Thoracic aorta (tissue), 2 donors: Measurements from ENCODE around the gene NCOA7. TPM values are rescaled to one million over a fixed set of nuclear protein-coding genes. Genes with fewer than 3 reads are reported as not detected.

ENCODE experiments used
- ATAC-seq: fragments of 150-250 bp; one replicate; pipeline ENCODE4 v1.8.0; 2017; ENCODE audit warnings: low read depth; ENCODE audit not compliant: insufficient number of reproducible peaks, low FRiP score
- DNase-seq: peaks from one replicate; pipeline ENCODE4 v3.0.0-alpha.2; 2020; ENCODE audit warnings: low spot score
- H3K27ac ChIP-seq, 2 donors: fragments of 200-600 bp; sonication (generic); 1 replicate in 1 of 2; 2 replicates in 1 of 2; pipeline ENCODE4 v1.5.1; 2016; ENCODE audit warnings: mild to moderate bottlenecking in 2 of 2, moderate library complexity in 2 of 2
- H3K27me3 ChIP-seq: fragments of 200-600 bp; sonication (generic); replicated peaks from 2 replicates; pipeline ENCODE4 v1.6.0; 2016; ENCODE audit warnings: mild to moderate bottlenecking; ENCODE audit not compliant: insufficient read depth
- H3K36me3 ChIP-seq: fragments of 200-600 bp; sonication (generic); one replicate; pipeline ENCODE4 v1.5.1; 2016
- H3K4me1 ChIP-seq, 2 donors: fragments of 200-600 bp; sonication (generic); 1 replicate in 1 of 2; 2 replicates in 1 of 2; pipeline versions ENCODE4 v1.5.1 to v1.6.0; 2016; ENCODE audit warnings: low read depth in 2 of 2, mild to moderate bottlenecking in 1 of 2; ENCODE audit not compliant: control insufficient read depth in 1 of 2
- H3K4me3 ChIP-seq: fragments of 200-600 bp; sonication (generic); 2 replicates; pipeline ENCODE4 v1.5.1; 2016; ENCODE audit warnings: mild to moderate bottlenecking
- H3K9me3 ChIP-seq: fragments of 200-600 bp; sonication (generic); 2 replicates; pipeline ENCODE4 v1.5.1; 2016
- CTCF ChIP-seq: fragments of 200-600 bp; sonication (generic); IDR thresholded peaks from one replicate; pipeline ENCODE4 v1.5.1; 2019; ENCODE audit warnings: antibody characterized with exemption
- total RNA-seq, 2 donors: library from RNA; depleted of rRNA; stranded (reverse); fragments of >200 nt; gene quantifications; one replicate each; pipeline versions ENCODE4 v1.1.0 to v1.2.3, GENCODE V29; 2016

Gene NCOA7
- total RNA-seq, 2 donors from 2014 or later: 29.6 to 87.1 TPM

- Histone ChIP-seq H3K4me1 (peaks cover 0 to 4% of the 10 kb centered on the region in 2 donors), H3K27me3 (no peaks in the 10 kb centered on the region), H3K4me3 (no peak overlapping the region), H3K27ac (no peak overlapping the region), H3K9me3 (no peaks in the 10 kb centered on the region), H3K36me3 (no peaks in the 10 kb centered on the region)
- no peak for TF ChIP-seq CTCF
- ATAC-seq: no peak
- no peak for DNase-seq
Measured at GRCh38 chr6:125913864-125914351, 123.1 kb downstream of the NCOA7 start.

GRCh38 chr6:125918230-125918629 lies 127.5 kb downstream of the NCOA7 start:
- Histone ChIP-seq H3K36me3 (peaks cover 23% of the 10 kb centered on the region), H3K4me3 (no peak overlapping the region), H3K4me1 (peaks cover 3 to 4% of the 10 kb centered on the region in 2 donors), H3K9me3 (no peaks in the 10 kb centered on the region), H3K27ac (peak overlapping the region; percentile 62 to 66), H3K27me3 (no peaks in the 10 kb centered on the region)
- TF ChIP-seq CTCF: no peak
- ATAC-seq (no peak), DNase-seq (no peak)

- no peak for TF ChIP-seq CTCF
- Histone ChIP-seq H3K4me3 (peak overlapping the region; percentile 61), H3K27me3 (no peaks in the 10 kb centered on the region), H3K9me3 (no peaks in the 10 kb centered on the region), H3K4me1 (peaks cover 3 to 4% of the 10 kb centered on the region in 2 donors), H3K27ac (peak overlapping the region; percentile 62 to 66), H3K36me3 (peaks cover 28% of the 10 kb centered on the region)
- DNase-seq: no peak
- peak; percentile 66 for ATAC-seq
Measured at GRCh38 chr6:125918681-125919566, 128.2 kb downstream of the NCOA7 start.

GRCh38 chr6:125919618-125920017 lies 128.9 kb downstream of the NCOA7 start:
- DNase-seq (no peak), ATAC-seq (no peak)
- Histone ChIP-seq H3K27ac (peak overlapping the region in 1 of 2 donors; percentile 62), H3K9me3 (no peaks in the 10 kb centered on the region), H3K4me3 (peak overlapping the region; percentile 61), H3K27me3 (no peaks in the 10 kb centered on the region), H3K36me3 (peaks cover 28% of the 10 kb centered on the region), H3K4me1 (peaks cover 3 to 4% of the 10 kb centered on the region in 2 donors)
- TF ChIP-seq CTCF: no peak

GRCh38 chr6:125922322-125922860 lies 131.6 kb downstream of the NCOA7 start:
- H3K4me1 ChIP-seq: peaks cover 3 to 4% of the 10 kb centered on the region in 2 donors
- no peak overlapping the region for H3K27ac ChIP-seq
- no peaks in the 10 kb centered on the region for H3K9me3 ChIP-seq
- H3K36me3 ChIP-seq: peaks cover 28% of the 10 kb centered on the region
- no peak overlapping the region for H3K4me3 ChIP-seq
- no peaks in the 10 kb centered on the region for H3K27me3 ChIP-seq
- ATAC-seq: no peak
- no peak for TF ChIP-seq CTCF
- no peak for DNase-seq
